SK-N-SH (cell line): ENCODE results near the gene MYO1E. TPM values are rescaled to one million over a fixed set of nuclear protein-coding genes. Genes with fewer than 3 reads are reported as not detected.

Experiments used
- CTCF ChIA-PET: fragments of 300-600, 350-600 bp; formaldehyde crosslinking; extraction: SDS; loops from one replicate; lab custom pipeline; 2021; lab: Yijun Ruan, JAX
- POLR2A ChIA-PET: fragments of 350-600 bp; sonication (Branson Sonifier 250); formaldehyde crosslinking; extraction: SDS; loops from one replicate; lab custom pipeline; 2020; ENCODE audit warnings: antibody characterized with exemption, inconsistent platforms; lab: Yijun Ruan, JAX
- DNase-seq: peaks from one replicate; pipeline ENCODE4 v3.0.0; 2012
- H2AFZ ChIP-seq: fragments of 200-600 bp; sonication (generic); 2 replicates; pipeline ENCODE4 v1.8.1; 2016; ENCODE audit warnings: antibody characterized with exemption, mild to moderate bottlenecking, low read depth
- H3F3A ChIP-seq: fragments of 200-600 bp; sonication (generic); replicated peaks from 2 replicates; pipeline ENCODE3; 2016; ENCODE audit warnings: antibody characterized with exemption, mild to moderate bottlenecking; ENCODE audit not compliant: insufficient read depth
- H3K27ac ChIP-seq, 2 experiments: fragments of 200-500 bp in 1 of 2; fragments of 200-600 bp in 1 of 2; sonication (Bioruptor generic) in 1 of 2; sonication (generic), shearing (Covaris generic) in 1 of 2; 2 replicates each; pipeline versions ENCODE4 v1.5.1 to v1.6.1; 2014 to 2016; ENCODE audit warnings: low read depth in 2 of 2, inconsistent platforms in 1 of 2, low read length in 1 of 2, mild to moderate bottlenecking in 1 of 2, mixed read lengths in 1 of 2
- H3K27me3 ChIP-seq: fragments of 200-600 bp; sonication (generic), shearing (Covaris generic); 2 replicates; pipeline ENCODE4 v1.6.1; 2016; ENCODE audit warnings: mixed run types; ENCODE audit not compliant: insufficient read depth
- H3K36me3 ChIP-seq, 2 experiments: fragments of 200-500 bp in 1 of 2; fragments of 200-600 bp in 1 of 2; sonication (Bioruptor generic) in 1 of 2; sonication (generic) in 1 of 2; replicated peaks in 1 of 2; 2 replicates each; pipeline versions ENCODE3 to v1.5.1; 2014 to 2016; ENCODE audit warnings: low read length in 1 of 2, mild to moderate bottlenecking in 1 of 2; ENCODE audit not compliant: insufficient read depth in 2 of 2, control insufficient read depth in 1 of 2
- H3K4me1 ChIP-seq, 2 experiments: fragments of 200-500 bp in 1 of 2; fragments of 200-600 bp in 1 of 2; sonication (Bioruptor generic) in 1 of 2; sonication (generic), shearing (Covaris generic) in 1 of 2; 2 replicates each; pipeline versions ENCODE4 v1.5.1 to v1.6.1; 2014 to 2016; ENCODE audit warnings: low read depth in 1 of 2, low read length in 1 of 2, mixed run types in 1 of 2; ENCODE audit not compliant: insufficient read depth in 2 of 2, control insufficient read depth in 1 of 2
- H3K4me2 ChIP-seq: fragments of 200-600 bp; sonication (generic), shearing (Covaris generic); 2 replicates; pipeline ENCODE4 v1.6.1; 2017; ENCODE audit warnings: mixed run types
- H3K4me3 ChIP-seq, 2 experiments: fragments of 200-500 bp in 1 of 2; fragments of 200-600 bp in 1 of 2; sonication (Bioruptor generic) in 1 of 2; sonication (generic), shearing (Covaris generic) in 1 of 2; 2 replicates each; pipeline versions ENCODE4 v1.5.1 to v1.8.1; 2014 to 2016; ENCODE audit warnings: low read depth in 2 of 2, inconsistent platforms in 1 of 2, low read length in 1 of 2, mild to moderate bottlenecking in 1 of 2, mixed read lengths in 1 of 2, moderate library complexity in 1 of 2
- H3K79me2 ChIP-seq: fragments of 200-600 bp; sonication (generic); 2 replicates; pipeline ENCODE4 v1.8.1; 2017; ENCODE audit warnings: mild to moderate bottlenecking; ENCODE audit not compliant: insufficient read depth
- H3K9ac ChIP-seq: fragments of 200-600 bp; sonication (generic); 2 replicates; pipeline ENCODE4 v1.6.1; 2017; ENCODE audit warnings: mixed run types
- H3K9me2 ChIP-seq: fragments of 200-600 bp; sonication (generic); 2 replicates; pipeline ENCODE4 v1.6.1; 2017; ENCODE audit warnings: mixed run types
- H3K9me3 ChIP-seq: fragments of 200-600 bp; sonication (generic); 2 replicates; pipeline ENCODE4 v1.6.1; 2017; ENCODE audit warnings: mixed run types, mild to moderate bottlenecking, moderate library complexity
- H4K20me1 ChIP-seq: fragments of 200-600 bp; sonication (generic); 2 replicates; pipeline ENCODE4 v1.6.1; 2017; ENCODE audit warnings: mild to moderate bottlenecking, mixed run types; ENCODE audit not compliant: insufficient read depth
- EZH2phosphoT487 ChIP-seq: fragments of 200-600 bp; sonication (generic); IDR thresholded peaks from 2 replicates; pipeline ENCODE4 v1.6.1; 2017; ENCODE audit warnings: low read depth, mixed run types, mild to moderate bottlenecking, antibody characterized with exemption, moderate library complexity, borderline replicate concordance
- FOXJ3 ChIP-seq: sonication (generic); formaldehyde crosslinking; IDR thresholded peaks from 2 replicates; pipeline ENCODE4 v1.5.1; 2020; ENCODE audit warnings: mild to moderate bottlenecking, missing genetic modification reagents
- FOXM1 ChIP-seq: IDR thresholded peaks from 2 replicates; pipeline ENCODE4 v1.4.0; 2012; ENCODE audit warnings: low read depth, mild to moderate bottlenecking
- GABPA ChIP-seq: IDR thresholded peaks from 2 replicates; pipeline ENCODE4 v1.4.0; 2012; ENCODE audit warnings: low read depth, mild to moderate bottlenecking
- MEF2A ChIP-seq: IDR thresholded peaks from 2 replicates; pipeline ENCODE4 v1.4.0; 2012; ENCODE audit warnings: low read depth, borderline replicate concordance
- MXI1 ChIP-seq: IDR thresholded peaks from 2 replicates; pipeline ENCODE4 v1.6.1; 2012; ENCODE audit warnings: mild to moderate bottlenecking, low read depth, low read length, improper control_type of control experiment
- NFIC ChIP-seq: IDR thresholded peaks from 2 replicates; pipeline ENCODE4 v1.4.0; 2012; ENCODE audit warnings: borderline replicate concordance
- RAD21 ChIP-seq: IDR thresholded peaks from 2 replicates; pipeline ENCODE4 v1.6.1; 2012; ENCODE audit warnings: mild to moderate bottlenecking, low read length
- RFX5 ChIP-seq: IDR thresholded peaks from 2 replicates; pipeline ENCODE4 v1.6.1; 2012; ENCODE audit warnings: mild to moderate bottlenecking, improper control_type of control experiment, low read length
- RXRA ChIP-seq: IDR thresholded peaks from 2 replicates; pipeline ENCODE4 v1.4.0; 2012; ENCODE audit warnings: low read depth, mild to moderate bottlenecking, borderline replicate concordance
- SIN3A ChIP-seq: IDR thresholded peaks from 2 replicates; pipeline ENCODE4 v1.6.1; 2012; ENCODE audit warnings: low read depth, mild to moderate bottlenecking, low read length, moderate library complexity, borderline replicate concordance
- TAF1 ChIP-seq: IDR thresholded peaks from 2 replicates; pipeline ENCODE4 v1.6.1; 2012; ENCODE audit warnings: low read depth, mild to moderate bottlenecking, low read length, moderate library complexity, borderline replicate concordance
- TCF12 ChIP-seq: IDR thresholded peaks from 2 replicates; pipeline ENCODE4 v1.4.0; 2012
- WGBS: methylation state at CpG from one replicate; pipeline ENCODE4 v1.1.6; 2017; ENCODE audit warnings: low lambda C conversion rate; 5-methylcytosine and 5-hydroxymethylcytosine counted together
- polyA plus RNA-seq, 3 experiments: library from polyadenylated mRNA; depleted of rRNA; stranded (reverse); fragments of >200 nt; gene quantifications; 2 replicates each; pipeline ENCODE4 v1.2.3, GENCODE V29; 2012
- TF ChIP-seq, protein P1 (sequence below): IDR thresholded peaks from 2 replicates; pipeline ENCODE4 v1.4.0; 2012; ENCODE audit warnings: low read depth, borderline replicate concordance
- TF ChIP-seq, protein P2 (sequence below): fragments of 200-600 bp; sonication (generic); IDR thresholded peaks from 2 replicates; pipeline ENCODE4 v1.6.1; 2017; ENCODE audit warnings: antibody characterized with exemption, mild to moderate bottlenecking, moderate library complexity
- TF ChIP-seq, protein P3 (sequence below): IDR thresholded peaks from 2 replicates; pipeline ENCODE4 v1.4.0; 2012; ENCODE audit warnings: low read depth, borderline replicate concordance

MYO1E gene
- polyA plus RNA-seq, 1 of the 3 experiments (the other 2 are of a cell fraction) = 9.7 TPM

DNA sequence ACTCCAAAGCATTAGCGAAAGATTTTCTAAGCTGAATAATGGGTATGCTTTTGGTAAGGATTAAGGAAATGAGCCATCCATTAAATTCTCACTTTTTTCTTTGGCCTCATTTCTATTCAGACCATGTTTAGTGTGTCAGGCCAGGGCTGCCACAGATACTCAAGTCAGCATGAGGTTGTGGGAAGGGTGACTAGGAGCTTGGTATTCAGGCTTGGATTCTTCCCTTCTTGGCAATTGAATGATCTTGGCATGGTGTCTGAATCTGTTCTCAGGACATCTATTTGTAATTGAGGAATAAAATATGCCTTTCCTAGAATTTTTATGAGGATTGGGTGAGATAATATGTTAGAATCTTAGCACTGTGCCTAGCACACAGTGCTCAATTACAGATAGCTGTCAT lies 256.5 kb downstream of the MYO1E start:
- Histone ChIP-seq H4K20me1 (0 out of 2 replicates have a peak, but pooled peaks cover 3% of the 10 kb centered on the region), H3K27ac (no peak overlapping the region), H3F3A (peaks cover 7% of the 10 kb centered on the region), H3K36me3 (peaks cover 36 to 48% of the 10 kb centered on the region in 2 experiments), H3K4me2 (no peak overlapping the region), H3K4me1 (no peaks in the 10 kb centered on the region), H3K27me3 (no peaks in the 10 kb centered on the region), H3K79me2 (peaks cover 18% of the 10 kb centered on the region), H2AFZ (no peak overlapping the region), H3K9ac (no peak overlapping the region), H3K4me3 (no peak overlapping the region), H3K9me3 (no peaks in the 10 kb centered on the region), H3K9me2 (no peaks in the 10 kb centered on the region)
- WGBS = 100% methylated on average over 1 of the region's 1 CpG
- ChIA-PET CTCF (interaction anchor here (0.6 kb wide), 1 partner anchor 391 kb away, joined by 4 read pairs; no protein-coding TSS in a partner anchor), POLR2A (no interaction called here)
- DNase-seq = no peak
- TF ChIP-seq MEF2A (no peak), RAD21 (no peak), FOXM1 (no peak)

DNA sequence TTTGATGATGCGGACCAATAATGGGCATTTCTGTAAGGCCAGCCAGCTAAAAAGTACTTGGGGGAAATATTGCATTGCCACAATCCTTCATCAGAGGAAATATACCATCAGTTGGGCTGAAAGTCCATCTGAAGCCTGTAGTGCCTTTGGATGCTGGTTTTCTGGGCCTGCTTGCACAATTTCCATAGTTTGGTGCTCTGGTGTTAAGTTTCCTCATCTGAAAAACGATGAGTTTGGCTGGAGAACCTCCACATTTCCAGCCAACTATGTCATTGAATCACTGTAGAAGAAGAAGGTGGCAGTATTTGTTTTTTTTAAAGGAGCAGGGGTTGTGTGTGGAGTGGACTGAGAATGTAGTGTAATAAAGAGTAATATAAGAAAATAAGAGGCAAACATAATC lies 257.6 kb downstream of the MYO1E start:
- Histone ChIP-seq H3K36me3 (peaks cover 33 to 42% of the 10 kb centered on the region in 2 experiments), H3K9ac (no peak overlapping the region), H3K9me2 (no peaks in the 10 kb centered on the region), H3K27me3 (no peaks in the 10 kb centered on the region), H3K27ac (no peak overlapping the region), H3K79me2 (peaks cover 29% of the 10 kb centered on the region), H3K9me3 (no peaks in the 10 kb centered on the region), H2AFZ (no peak overlapping the region), H3K4me2 (no peak overlapping the region), H3K4me1 (no peaks in the 10 kb centered on the region), H3K4me3 (no peak overlapping the region), H4K20me1 (0 out of 2 replicates have a peak, but pooled peaks cover 3% of the 10 kb centered on the region), H3F3A (peaks cover 4% of the 10 kb centered on the region)
- 89% methylated on average over 2 of the region's 2 CpGs for WGBS
- ChIA-PET CTCF (no interaction called here), POLR2A (no interaction called here)
- TF ChIP-seq TAF1 (no peak), GABPA (no peak), MXI1 (no peak), TCF12 (no peak), EZH2phosphoT487 (no peak), FOXM1 (no peak), FOXJ3 (no peak), RFX5 (no peak), NFIC (no peak), SIN3A (no peak), RXRA (no peak)
- TF ChIP-seq, protein P1, sequence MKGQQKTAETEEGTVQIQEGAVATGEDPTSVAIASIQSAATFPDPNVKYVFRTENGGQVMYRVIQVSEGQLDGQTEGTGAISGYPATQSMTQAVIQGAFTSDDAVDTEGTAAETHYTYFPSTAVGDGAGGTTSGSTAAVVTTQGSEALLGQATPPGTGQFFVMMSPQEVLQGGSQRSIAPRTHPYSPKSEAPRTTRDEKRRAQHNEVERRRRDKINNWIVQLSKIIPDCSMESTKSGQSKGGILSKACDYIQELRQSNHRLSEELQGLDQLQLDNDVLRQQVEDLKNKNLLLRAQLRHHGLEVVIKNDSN = no peak
- TF ChIP-seq, protein P2, sequence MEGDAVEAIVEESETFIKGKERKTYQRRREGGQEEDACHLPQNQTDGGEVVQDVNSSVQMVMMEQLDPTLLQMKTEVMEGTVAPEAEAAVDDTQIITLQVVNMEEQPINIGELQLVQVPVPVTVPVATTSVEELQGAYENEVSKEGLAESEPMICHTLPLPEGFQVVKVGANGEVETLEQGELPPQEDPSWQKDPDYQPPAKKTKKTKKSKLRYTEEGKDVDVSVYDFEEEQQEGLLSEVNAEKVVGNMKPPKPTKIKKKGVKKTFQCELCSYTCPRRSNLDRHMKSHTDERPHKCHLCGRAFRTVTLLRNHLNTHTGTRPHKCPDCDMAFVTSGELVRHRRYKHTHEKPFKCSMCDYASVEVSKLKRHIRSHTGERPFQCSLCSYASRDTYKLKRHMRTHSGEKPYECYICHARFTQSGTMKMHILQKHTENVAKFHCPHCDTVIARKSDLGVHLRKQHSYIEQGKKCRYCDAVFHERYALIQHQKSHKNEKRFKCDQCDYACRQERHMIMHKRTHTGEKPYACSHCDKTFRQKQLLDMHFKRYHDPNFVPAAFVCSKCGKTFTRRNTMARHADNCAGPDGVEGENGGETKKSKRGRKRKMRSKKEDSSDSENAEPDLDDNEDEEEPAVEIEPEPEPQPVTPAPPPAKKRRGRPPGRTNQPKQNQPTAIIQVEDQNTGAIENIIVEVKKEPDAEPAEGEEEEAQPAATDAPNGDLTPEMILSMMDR = no peak
- TF ChIP-seq, protein P3, sequence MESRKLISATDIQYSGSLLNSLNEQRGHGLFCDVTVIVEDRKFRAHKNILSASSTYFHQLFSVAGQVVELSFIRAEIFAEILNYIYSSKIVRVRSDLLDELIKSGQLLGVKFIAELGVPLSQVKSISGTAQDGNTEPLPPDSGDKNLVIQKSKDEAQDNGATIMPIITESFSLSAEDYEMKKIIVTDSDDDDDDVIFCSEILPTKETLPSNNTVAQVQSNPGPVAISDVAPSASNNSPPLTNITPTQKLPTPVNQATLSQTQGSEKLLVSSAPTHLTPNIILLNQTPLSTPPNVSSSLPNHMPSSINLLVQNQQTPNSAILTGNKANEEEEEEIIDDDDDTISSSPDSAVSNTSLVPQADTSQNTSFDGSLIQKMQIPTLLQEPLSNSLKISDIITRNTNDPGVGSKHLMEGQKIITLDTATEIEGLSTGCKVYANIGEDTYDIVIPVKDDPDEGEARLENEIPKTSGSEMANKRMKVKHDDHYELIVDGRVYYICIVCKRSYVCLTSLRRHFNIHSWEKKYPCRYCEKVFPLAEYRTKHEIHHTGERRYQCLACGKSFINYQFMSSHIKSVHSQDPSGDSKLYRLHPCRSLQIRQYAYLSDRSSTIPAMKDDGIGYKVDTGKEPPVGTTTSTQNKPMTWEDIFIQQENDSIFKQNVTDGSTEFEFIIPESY = no peak
- DNase-seq = no peak
